H1 (cell line): ENCODE data around the gene FOXA2. TPM values are rescaled to one million over a fixed set of nuclear protein-coding genes. Genes with fewer than 3 reads are reported as not detected.
"Not testable (repeated sequence)": the region's sequence is repeated elsewhere in the genome, so short reads cannot be mapped to it uniquely, and the experiment has no call there.

Source experiments
- CTCF ChIA-PET: fragments of 300-600 bp; sonication (Branson Sonifier 250); formaldehyde crosslinking; loops from one replicate; lab custom pipeline; 2021; ENCODE audit not compliant: partially characterized antibody; lab: Charles Lee
- POLR2A ChIA-PET: fragments of 300-600 bp; sonication (Branson Sonifier 250); formaldehyde crosslinking; loops from one replicate; lab custom pipeline; 2021; ENCODE audit warnings: inconsistent platforms; ENCODE audit not compliant: partially characterized antibody; lab: Charles Lee
- DNase-seq, 2 experiments: peaks; one replicate each; pipeline versions ENCODE4 v3.0.0 to v3.0.0-alpha.2; 2010 to 2022; ENCODE audit warnings: low spot score in 2 of 2, low read depth in 1 of 2, mixed read lengths in 1 of 2
- FAIRE-seq: peaks from 2 replicates; lab custom pipeline; 2011; peaks lifted over from hg19 to GRCh38; lab: Jason Lieb, UNC
- H2AFZ ChIP-seq: 2 replicates; pipeline ENCODE4 v1.8.1; 2012; ENCODE audit warnings: low read length, inconsistent platforms
- H2AK5ac ChIP-seq: 2 replicates; pipeline ENCODE4 v1.6.1; 2013; ENCODE audit warnings: low read depth, low read length
- H2BK120ac ChIP-seq: replicated peaks from 2 replicates; pipeline ENCODE3; 2013; ENCODE audit warnings: low read depth, low read length, inconsistent platforms
- H2BK12ac ChIP-seq: 2 replicates; pipeline ENCODE4 v1.6.1; 2013; ENCODE audit warnings: low read depth, low read length
- H2BK15ac ChIP-seq: 2 replicates; pipeline ENCODE4 v1.6.1; 2013; ENCODE audit warnings: low read length
- H2BK20ac ChIP-seq: 2 replicates; pipeline ENCODE4 v1.6.1; 2013; ENCODE audit warnings: low read length
- H2BK5ac ChIP-seq: 2 replicates; pipeline ENCODE4 v1.6.1; 2013; ENCODE audit warnings: low read depth, low read length
- H3K14ac ChIP-seq: 2 replicates; pipeline ENCODE4 v1.6.1; 2013; ENCODE audit warnings: inconsistent platforms; ENCODE audit not compliant: insufficient read length
- H3K18ac ChIP-seq: 2 replicates; pipeline ENCODE4 v1.6.1; 2013; ENCODE audit warnings: low read length; ENCODE audit errors: extremely low read depth
- H3K23ac ChIP-seq: 2 replicates; pipeline ENCODE4 v1.6.1; 2013; ENCODE audit warnings: inconsistent platforms; ENCODE audit not compliant: insufficient read length
- H3K23me2 ChIP-seq: 2 replicates; pipeline ENCODE4 v1.6.1; 2013; ENCODE audit warnings: low read depth, low read length
- H3K27ac ChIP-seq: 2 replicates; pipeline ENCODE4 v1.6.1; 2011; ENCODE audit warnings: low read depth, low read length, inconsistent platforms
- H3K27me3 ChIP-seq, 4 experiments: replicated peaks in 1 of 4; 1 replicate in 1 of 4; 2 replicates in 3 of 4; pipeline versions ENCODE4 v1.6.1 to v1.8.1; 2011 to 2013; ENCODE audit warnings: low read length in 3 of 4, mild to moderate bottlenecking in 3 of 4, inconsistent platforms in 2 of 4, mixed read lengths in 2 of 4, moderate library complexity in 1 of 4; ENCODE audit not compliant: control insufficient read depth in 3 of 4, insufficient read depth in 3 of 4; ENCODE audit errors: extremely low read depth in 1 of 4
- H3K36me3 ChIP-seq, 4 experiments: 2 replicates each; pipeline versions ENCODE4 v1.6.1 to v1.8.1; 2011 to 2013; ENCODE audit warnings: mild to moderate bottlenecking in 4 of 4, low read length in 3 of 4, moderate library complexity in 2 of 4, control low read depth in 1 of 4, inconsistent platforms in 1 of 4; ENCODE audit not compliant: insufficient read depth in 4 of 4, control insufficient read depth in 2 of 4
- H3K4ac ChIP-seq: replicated peaks from 2 replicates; pipeline ENCODE3; 2013; ENCODE audit warnings: low read length, low read depth, mixed read lengths, inconsistent platforms; ENCODE audit not compliant: insufficient read length
- H3K4me1 ChIP-seq, 4 experiments: replicated peaks in 1 of 4; 1 replicate in 1 of 4; 2 replicates in 3 of 4; pipeline versions ENCODE4 v1.6.1 to v1.8.1; 2011 to 2013; ENCODE audit warnings: low read length in 3 of 4, inconsistent platforms in 2 of 4, mixed read lengths in 1 of 4; ENCODE audit not compliant: insufficient read depth in 4 of 4, control insufficient read depth in 3 of 4
- H3K4me2 ChIP-seq, 2 experiments: 2 replicates each; pipeline versions ENCODE4 v1.6.1 to v1.8.1; 2011 to 2013; ENCODE audit warnings: low read depth in 2 of 2, low read length in 2 of 2, control low read depth in 1 of 2, inconsistent platforms in 1 of 2, mild to moderate bottlenecking in 1 of 2; ENCODE audit not compliant: insufficient read depth in 1 of 2
- H3K4me3 ChIP-seq, 4 experiments: fragments of 200-600, 300-600 bp in 1 of 4; sonication (generic), shearing (Covaris generic), sonication (Bioruptor Twin) in 1 of 4; 2 replicates each; pipeline versions ENCODE4 v1.5.1 to v1.8.1; 2011 to 2016; ENCODE audit warnings: low read length in 4 of 4, low read depth in 3 of 4, control low read depth in 2 of 4, inconsistent platforms in 2 of 4, mild to moderate bottlenecking in 2 of 4, mixed read lengths in 1 of 4, moderate library complexity in 1 of 4; ENCODE audit not compliant: insufficient read depth in 2 of 4; ENCODE audit errors: extremely low read depth in 1 of 4
- H3K56ac ChIP-seq: replicated peaks from 2 replicates; pipeline ENCODE3; 2013; ENCODE audit warnings: low read depth, mild to moderate bottlenecking, mixed read lengths, low read length, inconsistent platforms; ENCODE audit not compliant: insufficient read length
- H3K79me1 ChIP-seq: 2 replicates; pipeline ENCODE4 v1.6.1; 2013; ENCODE audit warnings: low read depth, low read length, control low read depth
- H3K79me2 ChIP-seq, 2 experiments: 2 replicates each; pipeline versions ENCODE4 v1.6.1 to v1.8.1; 2012 to 2013; ENCODE audit warnings: low read length in 2 of 2, mild to moderate bottlenecking in 2 of 2, inconsistent platforms in 1 of 2; ENCODE audit not compliant: insufficient read depth in 2 of 2, control insufficient read depth in 1 of 2
- H3K9ac ChIP-seq, 4 experiments: replicated peaks in 1 of 4; 1 replicate in 1 of 4; 2 replicates in 3 of 4; pipeline versions ENCODE4 v1.6.1 to v1.8.1; 2011 to 2013; ENCODE audit warnings: low read depth in 3 of 4, low read length in 3 of 4, control low read depth in 2 of 4, mild to moderate bottlenecking in 2 of 4, moderate library complexity in 2 of 4, inconsistent platforms in 1 of 4; ENCODE audit errors: extremely low read depth in 1 of 4
- H3K9me3 ChIP-seq, 2 experiments: 2 replicates each; pipeline versions ENCODE4 v1.6.1 to v1.8.1; 2012 to 2013; ENCODE audit warnings: mild to moderate bottlenecking in 2 of 2, moderate library complexity in 2 of 2, control low read depth in 1 of 2, inconsistent platforms in 1 of 2, low read depth in 1 of 2, low read length in 1 of 2, mixed read lengths in 1 of 2; ENCODE audit not compliant: insufficient read depth in 2 of 2
- H4K20me1 ChIP-seq, 2 experiments: replicated peaks in 1 of 2; 2 replicates each; pipeline versions ENCODE3 to v1.8.1; 2011 to 2013; ENCODE audit warnings: inconsistent platforms in 2 of 2, low read length in 2 of 2, mild to moderate bottlenecking in 1 of 2; ENCODE audit not compliant: insufficient read depth in 2 of 2, control insufficient read depth in 1 of 2
- H4K5ac ChIP-seq: 2 replicates; pipeline ENCODE4 v1.6.1; 2013; ENCODE audit warnings: low read length, low read depth, mixed read lengths, inconsistent platforms; ENCODE audit not compliant: insufficient read length
- H4K8ac ChIP-seq: 2 replicates; pipeline ENCODE4 v1.8.0; 2013; ENCODE audit warnings: mild to moderate bottlenecking, moderate library complexity, low read length, inconsistent platforms; ENCODE audit not compliant: insufficient read depth; ENCODE audit errors: extremely low read depth
- H4K91ac ChIP-seq: replicated peaks from 2 replicates; pipeline ENCODE3; 2013; ENCODE audit warnings: low read length, mixed read lengths, inconsistent platforms; ENCODE audit not compliant: insufficient read length
- WGBS, 2 experiments: shearing (Covaris generic) in 1 of 2; methylation state at CpG; one replicate each; pipeline versions ENCODE4 v1.1.6 to v1.1.7; 2013 to 2015; ENCODE audit warnings: low lambda C conversion rate in 2 of 2, mixed read lengths in 2 of 2, inconsistent platforms in 1 of 2, low coverage in 1 of 2, missing lambda C conversion rate in 1 of 2; ENCODE audit not compliant: insufficient replicate concordance in 2 of 2, insufficient coverage in 1 of 2, insufficient read length in 1 of 2; ENCODE audit errors: extremely low coverage in 1 of 2, missing lambda C conversion rate in 1 of 2; 5-methylcytosine and 5-hydroxymethylcytosine counted together
- polyA plus RNA-seq, 7 experiments: library from polyadenylated mRNA; depleted of rRNA in 3 of 7; stranded (reverse) in 5 of 7; unstranded in 2 of 7; fragments of >200 nt in 5 of 7; fragments of 200-250 nt in 2 of 7; gene quantifications; 1 replicate in 5 of 7; 2 replicates in 1 of 7; 4 replicates in 1 of 7; pipeline versions ENCODE4 v1.2.1 to v1.2.3, GENCODE V29; 2011 to 2013; ENCODE audit warnings: missing spikeins in 2 of 7, mixed read lengths in 2 of 7
- total RNA-seq: library from RNA; stranded (reverse); fragmentation: NEBNext Ultra II Directional; extraction: Animal tissue kit (Norgen Biotek cat#: 25700); gene quantifications from 2 replicates; pipeline ENCODE4 v1.2.1, GENCODE V29; 2021

The FOXA2 gene
- total and polyA plus RNA-seq, 2 of the 8 experiments (the other 6 are each of a cell fraction or from before 2014, with no cell fraction given): not detected

DNA sequence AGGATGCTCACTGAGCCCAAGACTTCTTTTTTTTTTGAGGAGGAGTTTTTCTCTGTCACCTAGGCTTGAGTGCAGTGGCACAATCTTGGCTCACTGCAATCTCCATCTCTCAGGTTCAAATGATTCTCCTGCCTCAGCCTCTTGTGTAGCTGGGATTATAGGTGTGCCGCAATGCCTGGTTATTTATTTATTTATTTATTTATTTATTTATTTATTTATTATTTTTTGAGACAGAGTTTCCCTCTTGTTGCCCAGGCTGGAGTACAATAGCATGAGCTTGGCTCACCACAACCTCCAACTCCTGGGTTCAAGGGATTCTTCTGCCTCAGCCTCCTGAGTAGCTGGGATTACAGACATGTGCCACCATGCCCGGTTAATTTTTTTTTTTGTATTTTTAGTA lies 14.9 kb upstream of the FOXA2 start:
- H4K20me1 ChIP-seq, H3K4ac ChIP-seq, POLR2A ChIA-PET: not testable (repeated sequence)

More for the DNA sequence above, 14.9 kb upstream of the FOXA2 start:
- not testable (repeated sequence) for H3K4me3 ChIP-seq, H4K91ac ChIP-seq, H3K79me1 ChIP-seq, H2BK5ac ChIP-seq, H2BK120ac ChIP-seq, H2AFZ ChIP-seq, H2BK15ac ChIP-seq, H2BK20ac ChIP-seq, H3K23me2 ChIP-seq, H3K36me3 ChIP-seq, H2AK5ac ChIP-seq, H3K14ac ChIP-seq, H4K5ac ChIP-seq, H3K27me3 ChIP-seq, H3K27ac ChIP-seq, H3K23ac ChIP-seq, H3K9me3 ChIP-seq, H3K4me1 ChIP-seq, H2BK12ac ChIP-seq, H4K8ac ChIP-seq, H3K79me2 ChIP-seq, H3K18ac ChIP-seq, H3K56ac ChIP-seq, H3K9ac ChIP-seq, H3K4me2 ChIP-seq, FAIRE-seq, DNase-seq
- 94% methylated on average over 2 of the region's 2 CpGs; no CpG with 5 or more reads in 1 of the 2 experiments for WGBS, 2 experiments
- CTCF ChIA-PET: interaction anchor here (0.7 to 5.8 kb wide), 3 partner anchors 8 to 226 kb away, joined by 4 to 43 read pairs (median 6); partner anchors contain the start of gene FOXA2
